Omental fat pad (tissue), 4 donors: ENCODE results near the gene LTA4H. TPM values are rescaled to one million over a fixed set of nuclear protein-coding genes. Genes with fewer than 3 reads are reported as not detected.
"Not testable (repeated sequence)": the region's sequence is repeated elsewhere in the genome, so short reads cannot be mapped to it uniquely, and the experiment has no call there.

Source experiments
- ATAC-seq: fragments of 150-250 bp; one replicate; pipeline ENCODE4 v1.9.1; 2016; ENCODE audit warnings: mild to moderate bottlenecking, moderate library complexity; ENCODE audit not compliant: low FRiP score
- DNase-seq: peaks from one replicate; pipeline ENCODE4 v3.0.0-alpha.2; 2019; ENCODE audit warnings: low spot score
- total RNA-seq, 4 donors: library from RNA; depleted of rRNA; stranded (reverse); fragments of >200 nt; gene quantifications; one replicate each; pipeline ENCODE4 v1.1.0, GENCODE V29; 2016
- TF ChIP-seq, protein P1 (sequence below), 3 donors: fragments of 450-650 bp; IDR thresholded peaks; one replicate each; pipeline ENCODE4 v1.5.1; 2016 to 2017; ENCODE audit warnings: antibody characterized with exemption in 3 of 3, mild to moderate bottlenecking in 3 of 3, moderate library complexity in 2 of 3

Gene LTA4H
- total RNA-seq, 4 donors from 2014 or later, result 60.8 to 77.8 (median 70.0) TPM

DNA sequence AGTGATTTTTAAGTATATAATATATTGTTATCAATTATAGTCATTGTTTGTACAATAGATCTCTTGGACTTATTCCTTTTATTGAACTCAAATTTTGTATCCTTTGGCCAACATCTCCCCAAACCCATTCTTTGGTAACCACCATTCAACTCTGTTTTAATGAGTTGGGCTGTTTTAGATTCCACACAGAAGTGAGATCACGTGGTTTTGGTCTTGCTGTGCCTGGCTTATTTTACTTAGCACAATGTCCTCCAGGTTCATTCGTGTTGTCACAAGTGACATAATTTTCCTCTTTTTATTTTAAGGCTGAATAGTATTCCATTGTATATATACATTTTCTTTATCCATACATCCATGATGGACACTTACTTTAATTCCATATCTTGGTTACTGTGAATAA, 40.2 kb upstream of the LTA4H start:
- DNase-seq (no peak), ATAC-seq (no peak)
- TF ChIP-seq, protein P1, sequence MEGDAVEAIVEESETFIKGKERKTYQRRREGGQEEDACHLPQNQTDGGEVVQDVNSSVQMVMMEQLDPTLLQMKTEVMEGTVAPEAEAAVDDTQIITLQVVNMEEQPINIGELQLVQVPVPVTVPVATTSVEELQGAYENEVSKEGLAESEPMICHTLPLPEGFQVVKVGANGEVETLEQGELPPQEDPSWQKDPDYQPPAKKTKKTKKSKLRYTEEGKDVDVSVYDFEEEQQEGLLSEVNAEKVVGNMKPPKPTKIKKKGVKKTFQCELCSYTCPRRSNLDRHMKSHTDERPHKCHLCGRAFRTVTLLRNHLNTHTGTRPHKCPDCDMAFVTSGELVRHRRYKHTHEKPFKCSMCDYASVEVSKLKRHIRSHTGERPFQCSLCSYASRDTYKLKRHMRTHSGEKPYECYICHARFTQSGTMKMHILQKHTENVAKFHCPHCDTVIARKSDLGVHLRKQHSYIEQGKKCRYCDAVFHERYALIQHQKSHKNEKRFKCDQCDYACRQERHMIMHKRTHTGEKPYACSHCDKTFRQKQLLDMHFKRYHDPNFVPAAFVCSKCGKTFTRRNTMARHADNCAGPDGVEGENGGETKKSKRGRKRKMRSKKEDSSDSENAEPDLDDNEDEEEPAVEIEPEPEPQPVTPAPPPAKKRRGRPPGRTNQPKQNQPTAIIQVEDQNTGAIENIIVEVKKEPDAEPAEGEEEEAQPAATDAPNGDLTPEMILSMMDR (IDR thresholded peaks at IDR 0.05), result no peak

GRCh38 chr12:96073346-96074330, 38.3 kb upstream of the LTA4H start:
- DNase-seq (no peak), ATAC-seq (no peak)
- TF ChIP-seq, protein P1 (IDR thresholded peaks at IDR 0.05), result no peak

GRCh38 chr12:96070670-96071279, 35.4 kb upstream of the LTA4H start:
- DNase-seq (no peak), ATAC-seq (no peak)
- TF ChIP-seq, protein P1 (IDR thresholded peaks at IDR 0.05), result no peak

GRCh38 chr12:96069511-96070231, 34.3 kb upstream of the LTA4H start:
- TF ChIP-seq, protein P1 (IDR thresholded peaks at IDR 0.05), result no peak
- DNase-seq, result no peak
- no peak for ATAC-seq

- TF ChIP-seq, protein P1 (IDR thresholded peaks at IDR 0.05), result no peak
- DNase-seq (no peak), ATAC-seq (no peak)
These were observed 33.2 kb upstream of the LTA4H start for GRCh38 chr12:96068636-96069035.

- ATAC-seq, result no peak
- no peak for DNase-seq
- TF ChIP-seq, protein P1 (IDR thresholded peaks at IDR 0.05), result no peak
These were observed 32.7 kb upstream of the LTA4H start for GRCh38 chr12:96068111-96068510.

- ATAC-seq, DNase-seq: not testable (repeated sequence)
These were observed 30.4 kb upstream of the LTA4H start for GRCh38 chr12:96065776-96066175.
